Omental fat pad (tissue), 4 donors: ENCODE data around the gene UMODL1. TPM values are rescaled to one million over a fixed set of nuclear protein-coding genes. Genes with fewer than 3 reads are reported as not detected.

Source experiments
- ATAC-seq: fragments of 150-250 bp; one replicate; pipeline ENCODE4 v1.9.1; 2016; ENCODE audit warnings: mild to moderate bottlenecking, moderate library complexity; ENCODE audit not compliant: low FRiP score
- DNase-seq: peaks from one replicate; pipeline ENCODE4 v3.0.0-alpha.2; 2019; ENCODE audit warnings: low spot score
- CTCF ChIP-seq, 3 donors: fragments of 450-650 bp; IDR thresholded peaks; one replicate each; pipeline ENCODE4 v1.5.1; 2016 to 2017; ENCODE audit warnings: antibody characterized with exemption in 3 of 3, mild to moderate bottlenecking in 3 of 3, moderate library complexity in 2 of 3
- total RNA-seq, 4 donors: library from RNA; depleted of rRNA; stranded (reverse); fragments of >200 nt; gene quantifications; one replicate each; pipeline ENCODE4 v1.1.0, GENCODE V29; 2016

Gene UMODL1
- total RNA-seq, 4 donors from 2014 or later, result not detected

GRCh38 chr21:42027085-42027821, 43.9 kb upstream of the UMODL1 start:
- no peak for ATAC-seq
- no peak for TF ChIP-seq CTCF (IDR thresholded peaks at IDR 0.05)
- no peak for DNase-seq

- DNase-seq (no peak), ATAC-seq (no peak)
- TF ChIP-seq CTCF (IDR thresholded peaks at IDR 0.05), result no peak
These were observed 43.0 kb upstream of the UMODL1 start for GRCh38 chr21:42027822-42028765.

- TF ChIP-seq CTCF (IDR thresholded peaks at IDR 0.05), result no peak
- DNase-seq, result no peak
- ATAC-seq, result no peak
These were observed 42.2 kb upstream of the UMODL1 start for GRCh38 chr21:42028766-42029425.

GRCh38 chr21:42030311-42030710, 40.8 kb upstream of the UMODL1 start:
- TF ChIP-seq CTCF (IDR thresholded peaks at IDR 0.05), result no peak
- ATAC-seq, result no peak
- DNase-seq, result no peak

- no peak for TF ChIP-seq CTCF (IDR thresholded peaks at IDR 0.05)
- ATAC-seq (no peak), DNase-seq (no peak)
These were observed 39.9 kb upstream of the UMODL1 start for GRCh38 chr21:42031241-42031640.

- DNase-seq, result no peak
- TF ChIP-seq CTCF (IDR thresholded peaks at IDR 0.05), result no peak
- ATAC-seq, result no peak
These were observed 39.3 kb upstream of the UMODL1 start for GRCh38 chr21:42031816-42032215.
